SK-N-SH (cell line): ENCODE data around the gene CAPZA2. TPM values are rescaled to one million over a fixed set of nuclear protein-coding genes. Genes with fewer than 3 reads are reported as not detected.

Experiments
- CTCF ChIA-PET: fragments of 300-600, 350-600 bp; formaldehyde crosslinking; extraction: SDS; loops from one replicate; lab custom pipeline; 2021; lab: Yijun Ruan, JAX
- POLR2A ChIA-PET: fragments of 350-600 bp; sonication (Branson Sonifier 250); formaldehyde crosslinking; extraction: SDS; loops from one replicate; lab custom pipeline; 2020; ENCODE audit warnings: antibody characterized with exemption, inconsistent platforms; lab: Yijun Ruan, JAX
- DNase-seq: peaks from one replicate; pipeline ENCODE4 v3.0.0; 2012
- H2AFZ ChIP-seq: fragments of 200-600 bp; sonication (generic); 2 replicates; pipeline ENCODE4 v1.8.1; 2016; ENCODE audit warnings: antibody characterized with exemption, mild to moderate bottlenecking, low read depth
- H3F3A ChIP-seq: fragments of 200-600 bp; sonication (generic); replicated peaks from 2 replicates; pipeline ENCODE3; 2016; ENCODE audit warnings: antibody characterized with exemption, mild to moderate bottlenecking; ENCODE audit not compliant: insufficient read depth
- H3K27ac ChIP-seq, 2 experiments: fragments of 200-500 bp in 1 of 2; fragments of 200-600 bp in 1 of 2; sonication (Bioruptor generic) in 1 of 2; sonication (generic), shearing (Covaris generic) in 1 of 2; 2 replicates each; pipeline versions ENCODE4 v1.5.1 to v1.6.1; 2014 to 2016; ENCODE audit warnings: low read depth in 2 of 2, inconsistent platforms in 1 of 2, low read length in 1 of 2, mild to moderate bottlenecking in 1 of 2, mixed read lengths in 1 of 2
- H3K27me3 ChIP-seq: fragments of 200-600 bp; sonication (generic), shearing (Covaris generic); 2 replicates; pipeline ENCODE4 v1.6.1; 2016; ENCODE audit warnings: mixed run types; ENCODE audit not compliant: insufficient read depth
- H3K36me3 ChIP-seq, 2 experiments: fragments of 200-500 bp in 1 of 2; fragments of 200-600 bp in 1 of 2; sonication (Bioruptor generic) in 1 of 2; sonication (generic) in 1 of 2; replicated peaks in 1 of 2; 2 replicates each; pipeline versions ENCODE3 to v1.5.1; 2014 to 2016; ENCODE audit warnings: low read length in 1 of 2, mild to moderate bottlenecking in 1 of 2; ENCODE audit not compliant: insufficient read depth in 2 of 2, control insufficient read depth in 1 of 2
- H3K4me1 ChIP-seq, 2 experiments: fragments of 200-500 bp in 1 of 2; fragments of 200-600 bp in 1 of 2; sonication (Bioruptor generic) in 1 of 2; sonication (generic), shearing (Covaris generic) in 1 of 2; 2 replicates each; pipeline versions ENCODE4 v1.5.1 to v1.6.1; 2014 to 2016; ENCODE audit warnings: low read depth in 1 of 2, low read length in 1 of 2, mixed run types in 1 of 2; ENCODE audit not compliant: insufficient read depth in 2 of 2, control insufficient read depth in 1 of 2
- H3K4me2 ChIP-seq: fragments of 200-600 bp; sonication (generic), shearing (Covaris generic); 2 replicates; pipeline ENCODE4 v1.6.1; 2017; ENCODE audit warnings: mixed run types
- H3K4me3 ChIP-seq, 2 experiments: fragments of 200-500 bp in 1 of 2; fragments of 200-600 bp in 1 of 2; sonication (Bioruptor generic) in 1 of 2; sonication (generic), shearing (Covaris generic) in 1 of 2; 2 replicates each; pipeline versions ENCODE4 v1.5.1 to v1.8.1; 2014 to 2016; ENCODE audit warnings: low read depth in 2 of 2, inconsistent platforms in 1 of 2, low read length in 1 of 2, mild to moderate bottlenecking in 1 of 2, mixed read lengths in 1 of 2, moderate library complexity in 1 of 2
- H3K79me2 ChIP-seq: fragments of 200-600 bp; sonication (generic); 2 replicates; pipeline ENCODE4 v1.8.1; 2017; ENCODE audit warnings: mild to moderate bottlenecking; ENCODE audit not compliant: insufficient read depth
- H3K9ac ChIP-seq: fragments of 200-600 bp; sonication (generic); 2 replicates; pipeline ENCODE4 v1.6.1; 2017; ENCODE audit warnings: mixed run types
- H3K9me2 ChIP-seq: fragments of 200-600 bp; sonication (generic); 2 replicates; pipeline ENCODE4 v1.6.1; 2017; ENCODE audit warnings: mixed run types
- H3K9me3 ChIP-seq: fragments of 200-600 bp; sonication (generic); 2 replicates; pipeline ENCODE4 v1.6.1; 2017; ENCODE audit warnings: mixed run types, mild to moderate bottlenecking, moderate library complexity
- H4K20me1 ChIP-seq: fragments of 200-600 bp; sonication (generic); 2 replicates; pipeline ENCODE4 v1.6.1; 2017; ENCODE audit warnings: mild to moderate bottlenecking, mixed run types; ENCODE audit not compliant: insufficient read depth
- CTCF ChIP-seq: fragments of 200-600 bp; sonication (generic); IDR thresholded peaks from 2 replicates; pipeline ENCODE4 v1.6.1; 2017; ENCODE audit warnings: antibody characterized with exemption, mild to moderate bottlenecking, moderate library complexity
- EZH2phosphoT487 ChIP-seq: fragments of 200-600 bp; sonication (generic); IDR thresholded peaks from 2 replicates; pipeline ENCODE4 v1.6.1; 2017; ENCODE audit warnings: low read depth, mixed run types, mild to moderate bottlenecking, antibody characterized with exemption, moderate library complexity, borderline replicate concordance
- GABPA ChIP-seq: IDR thresholded peaks from 2 replicates; pipeline ENCODE4 v1.4.0; 2012; ENCODE audit warnings: low read depth, mild to moderate bottlenecking
- GATA2 ChIP-seq: sonication (generic); formaldehyde crosslinking; IDR thresholded peaks from 2 replicates; pipeline ENCODE4 v1.5.0; 2020; ENCODE audit warnings: mild to moderate bottlenecking, missing genetic modification reagents
- MEF2A ChIP-seq: IDR thresholded peaks from 2 replicates; pipeline ENCODE4 v1.4.0; 2012; ENCODE audit warnings: low read depth, borderline replicate concordance
- RAD21 ChIP-seq: IDR thresholded peaks from 2 replicates; pipeline ENCODE4 v1.6.1; 2012; ENCODE audit warnings: mild to moderate bottlenecking, low read length
- SIN3A ChIP-seq: IDR thresholded peaks from 2 replicates; pipeline ENCODE4 v1.6.1; 2012; ENCODE audit warnings: low read depth, mild to moderate bottlenecking, low read length, moderate library complexity, borderline replicate concordance
- TCF12 ChIP-seq: IDR thresholded peaks from 2 replicates; pipeline ENCODE4 v1.4.0; 2012
- USF2 ChIP-seq: fragments of 150-350 bp; IDR thresholded peaks from 2 replicates; pipeline ENCODE4 v1.6.1; 2017; ENCODE audit warnings: antibody characterized with exemption, low read length, low read depth, borderline replicate concordance
- WGBS: methylation state at CpG from one replicate; pipeline ENCODE4 v1.1.6; 2017; ENCODE audit warnings: low lambda C conversion rate; 5-methylcytosine and 5-hydroxymethylcytosine counted together
- polyA plus RNA-seq, 3 experiments: library from polyadenylated mRNA; depleted of rRNA; stranded (reverse); fragments of >200 nt; gene quantifications; 2 replicates each; pipeline ENCODE4 v1.2.3, GENCODE V29; 2012
- TF ChIP-seq, protein P1 (sequence below): IDR thresholded peaks from 2 replicates; pipeline ENCODE4 v1.4.0; 2012; ENCODE audit warnings: low read depth, borderline replicate concordance

CAPZA2 gene
- polyA plus RNA-seq, 1 of the 3 experiments (the other 2 are of a cell fraction), result 44.6 TPM

DNA sequence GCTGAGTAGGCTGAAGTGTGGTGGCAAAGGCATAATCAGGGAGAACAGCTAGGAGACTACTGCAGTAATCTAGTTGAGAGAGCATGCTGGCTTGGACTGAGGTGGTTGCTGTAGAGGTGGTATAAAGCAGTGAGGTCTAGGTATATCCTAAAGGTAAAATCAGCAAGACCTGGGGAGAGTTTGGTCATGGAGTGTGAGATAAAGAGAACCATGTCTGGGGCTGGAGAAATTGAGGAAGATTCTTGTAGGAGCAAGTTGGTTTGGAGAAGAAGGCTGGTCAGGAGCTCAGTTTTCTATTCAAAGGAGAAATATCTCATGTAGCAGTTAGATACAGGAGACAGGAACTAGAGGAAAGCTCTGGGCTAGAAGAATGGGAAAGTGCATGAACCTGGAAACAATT is 58.0 kb downstream of the CAPZA2 start:
- H3K4me2 ChIP-seq, result no peak overlapping the region
- H3K4me3 ChIP-seq, result no peak overlapping the region
- H3K27ac ChIP-seq, result no peak overlapping the region
- CTCF ChIA-PET, result interaction anchor here (0.7 to 3.3 kb wide), 7 partner anchors 10 to 208 kb away, joined by 3 to 14 read pairs (median 3); no protein-coding TSS in a partner anchor
- no peaks in the 10 kb centered on the region for H4K20me1 ChIP-seq
- H3K9me2 ChIP-seq, result no peaks in the 10 kb centered on the region
- no peak overlapping the region for H2AFZ ChIP-seq
- H3K36me3 ChIP-seq, result peaks cover 30 to 40% of the 10 kb centered on the region in 2 experiments
- H3K4me1 ChIP-seq, result no peaks in the 10 kb centered on the region
- peaks cover 13% of the 10 kb centered on the region for H3F3A ChIP-seq
- no peaks in the 10 kb centered on the region for H3K9me3 ChIP-seq
- H3K79me2 ChIP-seq, result no peaks in the 10 kb centered on the region
- H3K27me3 ChIP-seq, result no peaks in the 10 kb centered on the region
- no peak overlapping the region for H3K9ac ChIP-seq
- TF ChIP-seq, protein P1, sequence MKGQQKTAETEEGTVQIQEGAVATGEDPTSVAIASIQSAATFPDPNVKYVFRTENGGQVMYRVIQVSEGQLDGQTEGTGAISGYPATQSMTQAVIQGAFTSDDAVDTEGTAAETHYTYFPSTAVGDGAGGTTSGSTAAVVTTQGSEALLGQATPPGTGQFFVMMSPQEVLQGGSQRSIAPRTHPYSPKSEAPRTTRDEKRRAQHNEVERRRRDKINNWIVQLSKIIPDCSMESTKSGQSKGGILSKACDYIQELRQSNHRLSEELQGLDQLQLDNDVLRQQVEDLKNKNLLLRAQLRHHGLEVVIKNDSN, result no peak
- no peak for TF ChIP-seq MEF2A
- TF ChIP-seq RAD21, result no peak
- no peak for TF ChIP-seq GATA2
- TF ChIP-seq USF2, result no peak
- TF ChIP-seq, all 33 proteins: peak for 0
- DNase-seq, result no peak
- POLR2A ChIA-PET, result no interaction called here

- Histone ChIP-seq H3K27me3 (no peaks in the 10 kb centered on the region), H3K4me1 (no peaks in the 10 kb centered on the region), H3K4me2 (no peak overlapping the region), H3K9me3 (no peaks in the 10 kb centered on the region), H3F3A (peaks cover 17% of the 10 kb centered on the region), H3K9ac (no peak overlapping the region), H3K36me3 (peaks cover 13 to 18% of the 10 kb centered on the region in 2 experiments), H3K4me3 (no peak overlapping the region), H2AFZ (no peak overlapping the region), H3K9me2 (no peaks in the 10 kb centered on the region), H4K20me1 (no peaks in the 10 kb centered on the region), H3K79me2 (no peaks in the 10 kb centered on the region), H3K27ac (no peak overlapping the region)
- ChIA-PET CTCF (interaction anchor here (0.7 to 0.9 kb wide), 2 partner anchors 11 to 463 kb away, joined by 3 read pairs; no protein-coding TSS in a partner anchor), POLR2A (no interaction called here)
- TF ChIP-seq TCF12, result no peak
- no peak for TF ChIP-seq CTCF
- no peak for TF ChIP-seq GABPA
- no peak for TF ChIP-seq GATA2
- no peak for TF ChIP-seq EZH2phosphoT487
- no peak for TF ChIP-seq SIN3A
- 61% methylated on average over 5 of the region's 5 CpGs for WGBS
- no peak for DNase-seq
These were observed 60.2 kb downstream of the CAPZA2 start for GRCh38 chr7:116922545-116922944.
